Keratinocyte (primary cell): ENCODE results near the gene NME3.

ENCODE experiments used
- CTCF ChIP-seq, 3 experiments: IDR thresholded peaks in 1 of 3; conservative IDR thresholded peaks in 1 of 3; optimal IDR thresholded peaks in 1 of 3; 2 replicates in 2 of 3; 3 replicates in 1 of 3; pipeline versions ENCODE3 to v1.5.1; 2011; ENCODE audit warnings: low read length in 3 of 3, mild to moderate bottlenecking in 3 of 3, moderate library complexity in 2 of 3, control low read depth in 1 of 3, inconsistent platforms in 1 of 3; ENCODE audit not compliant: insufficient read depth in 2 of 3; ENCODE audit errors: extremely low read depth in 1 of 3
- EZH2 ChIP-seq: IDR thresholded peaks from one replicate; pipeline ENCODE4 v1.6.1; 2012; ENCODE audit warnings: inconsistent platforms, mild to moderate bottlenecking, low read length, moderate library complexity

GRCh38 chr16:1780677-1781072, 9.3 kb upstream of the NME3 start:
- TF ChIP-seq CTCF (optimal IDR thresholded peaks at IDR 0.05 in 1 of 3, IDR thresholded peaks at IDR 0.05 in 1 of 3, conservative IDR thresholded peaks at IDR 0.05 in 1 of 3; ENCODE audit: extremely low read depth in 1 of 3, insufficient read depth in 2 of 3, low read length in 3 of 3) (no peak), EZH2 (no peak)
